ENCODE data around the gene SLC46A2.

DNA sequence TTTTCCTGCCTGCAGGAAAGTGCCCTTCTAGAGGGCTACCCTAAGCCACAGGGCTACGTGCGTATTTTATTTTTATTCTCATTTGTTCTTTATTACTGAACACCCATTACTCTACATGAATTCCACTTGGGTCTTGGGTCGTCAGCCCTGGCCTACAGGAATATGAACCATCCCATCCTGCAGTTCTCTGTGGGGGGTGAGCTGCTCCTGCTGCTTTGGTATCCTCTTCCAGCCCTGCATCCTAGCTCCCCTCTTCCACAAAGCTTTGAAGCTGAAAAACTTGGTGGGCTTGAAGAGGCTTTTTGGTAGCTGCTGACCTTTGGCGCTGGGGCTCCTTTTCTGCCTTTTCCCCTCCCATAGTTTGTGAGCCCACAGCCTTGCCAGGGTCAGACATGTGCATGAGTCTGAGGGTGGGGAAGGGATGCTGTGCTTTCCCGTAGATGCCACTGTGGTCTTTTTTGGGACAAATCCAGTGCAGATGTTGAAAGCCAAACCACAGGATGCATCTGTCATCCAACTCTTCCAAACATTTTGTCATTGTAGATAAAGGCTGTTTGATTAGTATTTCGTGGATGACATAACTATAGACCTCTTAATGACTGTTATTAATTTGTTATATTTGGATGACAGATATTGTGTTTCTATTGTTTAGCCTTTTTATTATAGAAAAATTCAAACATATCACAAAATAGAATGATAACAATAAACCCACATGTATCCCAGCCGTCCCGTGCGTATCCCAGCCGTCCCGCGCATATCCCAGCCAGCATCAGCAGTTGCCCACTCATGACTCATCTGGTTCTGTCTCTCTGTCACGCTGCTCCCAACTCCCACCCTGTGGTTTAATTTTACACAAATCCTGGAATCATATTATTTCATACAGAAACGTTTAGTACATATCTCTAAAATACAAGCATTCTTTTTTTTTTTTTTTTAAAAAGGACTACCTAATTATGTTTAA, 43.9 kb downstream of the SLC46A2 start:
- no peak for TF ChIP-seq CTCF (IDR thresholded peaks at IDR 0.05 in 2 of 3, conservative IDR thresholded peaks at IDR 0.05 in 1 of 3; ENCODE audit: borderline replicate concordance in 1 of 3, insufficient read depth in 1 of 3, low read depth in 2 of 3, low read length in 2 of 3)
- TF ChIP-seq EZH2phosphoT487 (IDR thresholded peaks at IDR 0.05; ENCODE audit: borderline replicate concordance), result no peak
- TF ChIP-seq EZH2 (IDR thresholded peaks at IDR 0.05), result no peak
- TF ChIP-seq, protein P1, sequence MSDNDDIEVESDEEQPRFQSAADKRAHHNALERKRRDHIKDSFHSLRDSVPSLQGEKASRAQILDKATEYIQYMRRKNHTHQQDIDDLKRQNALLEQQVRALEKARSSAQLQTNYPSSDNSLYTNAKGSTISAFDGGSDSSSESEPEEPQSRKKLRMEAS (IDR thresholded peaks at IDR 0.05), result no peak

All from HCT116 (cell line).